ENCODE data around the gene BGN.

Gene BGN

DNA sequence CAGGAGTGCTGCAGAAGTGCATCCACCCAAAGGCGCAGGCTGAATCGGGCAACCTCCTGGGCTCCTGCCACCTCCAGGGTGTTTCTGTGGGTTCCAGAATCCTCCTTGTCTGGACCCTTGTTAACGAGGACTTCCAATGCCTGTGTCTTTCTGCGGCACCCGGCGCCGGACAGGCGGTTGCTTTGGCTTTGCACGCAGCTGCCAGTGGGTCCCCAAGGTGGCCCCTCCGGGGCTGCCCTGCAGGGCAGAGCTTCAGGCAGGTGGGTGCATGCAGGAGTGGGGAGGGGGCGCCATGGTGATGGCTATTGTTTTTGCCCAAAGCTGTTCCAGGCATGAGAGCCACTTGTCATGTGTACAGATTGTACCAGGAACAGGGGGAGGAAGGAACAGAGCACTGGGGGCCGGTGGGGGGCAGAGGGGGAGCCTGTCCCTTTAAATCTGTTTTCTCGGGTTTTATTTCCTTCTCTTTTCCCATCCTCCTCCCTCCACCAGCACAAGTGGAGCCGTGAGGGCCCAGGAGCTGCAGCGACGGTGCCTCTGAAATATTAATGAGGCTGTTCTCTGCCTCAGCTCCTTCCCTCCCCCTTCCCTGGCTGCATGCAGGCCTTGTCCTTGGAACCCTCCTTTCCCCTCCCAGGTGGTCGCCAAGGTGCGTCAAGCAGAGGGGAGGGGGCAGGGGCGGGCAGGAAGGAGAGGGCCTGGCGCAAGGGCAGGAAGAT is 35.8 kb downstream of the BGN start:
- Histone ChIP-seq H3K9me3 (ENCODE audit: control insufficient read depth, insufficient read depth, low read length) (peaks cover 43% of the 10 kb centered on the region), H3K36me3 (ENCODE audit: control insufficient read depth, insufficient read depth, low read length) (no peaks in the 10 kb centered on the region), H3K4me1 (ENCODE audit: control insufficient read depth, insufficient read depth, low read length) (no peaks in the 10 kb centered on the region), H3K27ac (ENCODE audit: low read depth, low read length) (no peak overlapping the region), H3K4me3 (ENCODE audit: low read depth, low read length) (no peak overlapping the region), H3K9ac (ENCODE audit: low read depth, low read length) (no peak overlapping the region), H3K27me3 (ENCODE audit: control insufficient read depth, insufficient read depth, low read length) (no peaks in the 10 kb centered on the region)

- Histone ChIP-seq H3K4me3 (ENCODE audit: low read depth, low read length) (no peak overlapping the region), H3K36me3 (ENCODE audit: control insufficient read depth, insufficient read depth, low read length) (no peaks in the 10 kb centered on the region), H3K27me3 (ENCODE audit: control insufficient read depth, insufficient read depth, low read length) (no peaks in the 10 kb centered on the region), H3K27ac (ENCODE audit: low read depth, low read length) (no peak overlapping the region), H3K9me3 (ENCODE audit: control insufficient read depth, insufficient read depth, low read length) (peaks cover 43% of the 10 kb centered on the region), H3K4me1 (ENCODE audit: control insufficient read depth, insufficient read depth, low read length) (no peaks in the 10 kb centered on the region), H3K9ac (ENCODE audit: low read depth, low read length) (no peak overlapping the region)
Measured at GRCh38 chrX:153533091-153533490, 38.3 kb downstream of the BGN start.

- Histone ChIP-seq H3K9ac (ENCODE audit: low read depth, low read length) (no peak overlapping the region), H3K4me3 (ENCODE audit: low read depth, low read length) (no peak overlapping the region), H3K27ac (ENCODE audit: low read depth, low read length) (no peak overlapping the region), H3K27me3 (ENCODE audit: control insufficient read depth, insufficient read depth, low read length) (no peaks in the 10 kb centered on the region), H3K36me3 (ENCODE audit: control insufficient read depth, insufficient read depth, low read length) (no peaks in the 10 kb centered on the region), H3K4me1 (ENCODE audit: control insufficient read depth, insufficient read depth, low read length) (no peaks in the 10 kb centered on the region), H3K9me3 (ENCODE audit: control insufficient read depth, insufficient read depth, low read length) (peaks cover 44% of the 10 kb centered on the region)
Measured at GRCh38 chrX:153537080-153537479, 42.3 kb downstream of the BGN start.

DNA sequence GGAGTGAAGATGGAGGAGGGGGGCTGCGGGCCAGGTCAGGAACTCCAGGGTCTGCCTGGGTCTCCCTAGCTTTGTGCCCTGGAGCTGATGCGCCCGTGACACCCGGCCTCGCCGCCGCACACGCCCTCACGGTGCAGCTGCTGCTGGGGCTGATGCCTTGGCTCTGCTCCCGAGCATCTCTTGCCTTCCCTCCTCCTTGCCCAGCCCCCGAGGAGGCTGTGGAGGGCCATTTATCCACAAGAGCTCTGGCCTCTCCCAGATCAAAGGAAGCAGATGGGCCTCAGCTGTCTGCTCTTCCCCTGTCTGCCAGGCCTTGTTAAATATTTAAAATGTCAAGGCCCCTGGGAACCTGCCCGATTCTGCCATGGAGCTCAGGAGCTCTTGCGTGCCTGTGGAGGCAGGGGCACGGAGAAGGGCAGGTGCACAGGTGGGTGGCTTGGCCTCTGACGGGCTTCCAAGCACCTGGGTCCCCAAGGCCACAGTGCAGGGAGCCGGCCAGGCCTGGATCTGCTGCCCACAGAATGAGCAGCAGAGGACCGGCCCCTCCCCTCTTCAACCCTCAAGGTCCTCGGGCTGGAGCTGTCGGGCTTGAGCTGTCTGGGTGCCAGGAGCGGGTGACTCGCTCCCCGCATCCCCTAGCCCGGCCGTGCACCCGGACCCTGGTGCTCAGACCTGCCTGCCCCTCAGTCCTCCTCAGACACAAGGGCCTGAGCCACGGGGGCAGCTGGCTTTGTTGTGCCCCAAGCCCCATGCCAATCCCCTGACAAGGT is 42.9 kb downstream of the BGN start:
- no peak overlapping the region for H3K4me3 ChIP-seq (ENCODE audit: low read depth, low read length)
- H3K9ac ChIP-seq (ENCODE audit: low read depth, low read length): no peak overlapping the region
- H3K36me3 ChIP-seq (ENCODE audit: control insufficient read depth, insufficient read depth, low read length): no peaks in the 10 kb centered on the region
- H3K9me3 ChIP-seq (ENCODE audit: control insufficient read depth, insufficient read depth, low read length): peaks cover 40% of the 10 kb centered on the region
- H3K27me3 ChIP-seq (ENCODE audit: control insufficient read depth, insufficient read depth, low read length): no peaks in the 10 kb centered on the region
- H3K4me1 ChIP-seq (ENCODE audit: control insufficient read depth, insufficient read depth, low read length): no peaks in the 10 kb centered on the region
- H3K27ac ChIP-seq (ENCODE audit: low read depth, low read length): no peak overlapping the region

DNA sequence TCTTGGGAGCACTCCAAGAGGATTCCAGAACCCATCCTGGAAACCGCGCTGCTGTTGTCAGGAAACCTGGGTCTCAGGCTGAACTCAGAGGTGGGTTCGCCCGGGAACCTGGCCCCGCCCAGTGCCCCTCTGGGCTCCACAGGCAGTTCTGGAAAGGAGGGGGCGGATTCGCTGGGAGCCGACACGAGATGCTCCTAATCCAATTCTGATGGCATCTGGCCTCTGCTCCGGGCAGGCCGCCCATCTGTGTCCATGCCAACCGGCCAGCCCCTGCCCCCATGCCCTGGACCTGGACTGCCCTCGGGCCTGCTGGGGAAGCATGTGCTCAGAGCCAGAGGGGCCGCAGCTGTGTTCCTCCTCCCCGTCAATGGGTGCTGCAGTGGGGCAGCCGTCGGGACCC is 43.6 kb downstream of the BGN start:
- peaks cover 40% of the 10 kb centered on the region for H3K9me3 ChIP-seq (ENCODE audit: control insufficient read depth, insufficient read depth, low read length)
- no peaks in the 10 kb centered on the region for H3K36me3 ChIP-seq (ENCODE audit: control insufficient read depth, insufficient read depth, low read length)
- H3K4me3 ChIP-seq (ENCODE audit: low read depth, low read length): no peak overlapping the region
- no peaks in the 10 kb centered on the region for H3K4me1 ChIP-seq (ENCODE audit: control insufficient read depth, insufficient read depth, low read length)
- H3K27ac ChIP-seq (ENCODE audit: low read depth, low read length): no peak overlapping the region
- no peaks in the 10 kb centered on the region for H3K27me3 ChIP-seq (ENCODE audit: control insufficient read depth, insufficient read depth, low read length)
- H3K9ac ChIP-seq (ENCODE audit: low read depth, low read length): no peak overlapping the region

- Histone ChIP-seq H3K4me3 (ENCODE audit: low read depth, low read length) (no peak overlapping the region), H3K9ac (ENCODE audit: low read depth, low read length) (no peak overlapping the region), H3K9me3 (ENCODE audit: control insufficient read depth, insufficient read depth, low read length) (peaks cover 44% of the 10 kb centered on the region), H3K27me3 (ENCODE audit: control insufficient read depth, insufficient read depth, low read length) (no peaks in the 10 kb centered on the region), H3K4me1 (ENCODE audit: control insufficient read depth, insufficient read depth, low read length) (no peaks in the 10 kb centered on the region), H3K27ac (ENCODE audit: low read depth, low read length) (no peak overlapping the region), H3K36me3 (ENCODE audit: control insufficient read depth, insufficient read depth, low read length) (no peaks in the 10 kb centered on the region)
Measured at GRCh38 chrX:153539171-153539978, 44.6 kb downstream of the BGN start.

DNA sequence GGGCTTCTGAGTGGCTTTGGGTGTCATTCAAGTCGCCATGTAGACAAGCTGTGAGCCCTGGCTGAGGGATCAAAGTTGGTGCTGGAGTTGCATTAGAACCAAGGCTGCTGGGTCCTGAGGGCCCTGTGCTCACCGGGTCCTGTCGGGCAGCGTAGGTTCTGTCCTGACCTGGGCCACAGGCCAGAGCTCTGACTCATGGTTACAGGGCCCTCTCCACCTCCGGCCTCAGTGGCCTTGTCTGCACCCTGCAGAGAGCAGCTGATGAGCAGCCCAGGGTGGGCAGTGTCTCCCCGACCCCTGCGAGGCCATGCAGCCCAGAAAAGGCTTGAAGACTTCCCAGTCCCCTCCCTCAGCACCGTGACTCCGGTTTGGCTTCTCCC is 45.2 kb downstream of the BGN start:
- Histone ChIP-seq H3K4me1 (ENCODE audit: control insufficient read depth, insufficient read depth, low read length) (no peaks in the 10 kb centered on the region), H3K9ac (ENCODE audit: low read depth, low read length) (no peak overlapping the region), H3K27me3 (ENCODE audit: control insufficient read depth, insufficient read depth, low read length) (no peaks in the 10 kb centered on the region)

GRCh38 chrX:153544727-153545126 is 49.9 kb downstream of the BGN start:
- Histone ChIP-seq H3K27ac (ENCODE audit: low read depth, low read length) (no peak overlapping the region), H3K4me3 (ENCODE audit: low read depth, low read length) (no peak overlapping the region), H3K4me1 (ENCODE audit: control insufficient read depth, insufficient read depth, low read length) (no peaks in the 10 kb centered on the region), H3K9me3 (ENCODE audit: control insufficient read depth, insufficient read depth, low read length) (peaks cover 19% of the 10 kb centered on the region), H3K9ac (ENCODE audit: low read depth, low read length) (no peak overlapping the region), H3K27me3 (ENCODE audit: control insufficient read depth, insufficient read depth, low read length) (no peaks in the 10 kb centered on the region), H3K36me3 (ENCODE audit: control insufficient read depth, insufficient read depth, low read length) (no peaks in the 10 kb centered on the region)

More for the DNA sequence above, 45.2 kb downstream of the BGN start:
- peaks cover 44% of the 10 kb centered on the region for H3K9me3 ChIP-seq (ENCODE audit: control insufficient read depth, insufficient read depth, low read length)
- H3K27ac ChIP-seq (ENCODE audit: low read depth, low read length): no peak overlapping the region
- no peak overlapping the region for H3K4me3 ChIP-seq (ENCODE audit: low read depth, low read length)
- no peaks in the 10 kb centered on the region for H3K36me3 ChIP-seq (ENCODE audit: control insufficient read depth, insufficient read depth, low read length)

DNA sequence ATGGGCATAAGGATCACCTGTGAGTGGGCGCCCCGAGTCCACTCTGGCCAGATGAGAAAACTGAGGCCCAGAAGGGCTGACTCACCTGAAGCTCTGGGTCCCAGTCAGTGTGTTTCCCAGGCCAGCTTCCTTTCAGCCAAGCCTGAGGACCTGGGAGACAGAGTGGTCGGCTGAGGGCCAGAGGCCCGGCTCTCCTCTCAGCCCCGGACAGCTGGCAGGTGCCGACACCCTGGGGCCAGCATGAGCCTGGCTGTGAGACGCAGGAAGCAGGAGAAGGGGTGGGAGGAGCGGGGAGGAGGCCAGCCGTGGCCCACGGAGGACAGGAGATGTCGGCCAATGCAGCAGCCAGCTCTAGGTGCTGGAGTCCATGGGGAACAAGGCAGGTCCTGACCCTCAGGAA is 51.6 kb downstream of the BGN start:
- Histone ChIP-seq H3K4me3 (ENCODE audit: low read depth, low read length) (no peak overlapping the region), H3K9me3 (ENCODE audit: control insufficient read depth, insufficient read depth, low read length) (peaks cover 16% of the 10 kb centered on the region), H3K27me3 (ENCODE audit: control insufficient read depth, insufficient read depth, low read length) (no peaks in the 10 kb centered on the region), H3K36me3 (ENCODE audit: control insufficient read depth, insufficient read depth, low read length) (no peaks in the 10 kb centered on the region), H3K27ac (ENCODE audit: low read depth, low read length) (no peak overlapping the region), H3K4me1 (ENCODE audit: control insufficient read depth, insufficient read depth, low read length) (no peaks in the 10 kb centered on the region), H3K9ac (ENCODE audit: low read depth, low read length) (no peak overlapping the region)

GRCh38 chrX:153547195-153547594 is 52.4 kb downstream of the BGN start:
- Histone ChIP-seq H3K27me3 (ENCODE audit: control insufficient read depth, insufficient read depth, low read length) (no peaks in the 10 kb centered on the region), H3K36me3 (ENCODE audit: control insufficient read depth, insufficient read depth, low read length) (no peaks in the 10 kb centered on the region), H3K4me3 (ENCODE audit: low read depth, low read length) (no peak overlapping the region), H3K9ac (ENCODE audit: low read depth, low read length) (no peak overlapping the region), H3K4me1 (ENCODE audit: control insufficient read depth, insufficient read depth, low read length) (no peaks in the 10 kb centered on the region), H3K9me3 (ENCODE audit: control insufficient read depth, insufficient read depth, low read length) (peaks cover 21% of the 10 kb centered on the region), H3K27ac (ENCODE audit: low read depth, low read length) (no peak overlapping the region)

GRCh38 chrX:153549231-153549630 is 54.5 kb downstream of the BGN start:
- H3K27ac ChIP-seq (ENCODE audit: low read depth, low read length): no peak overlapping the region
- no peaks in the 10 kb centered on the region for H3K36me3 ChIP-seq (ENCODE audit: control insufficient read depth, insufficient read depth, low read length)
- H3K9ac ChIP-seq (ENCODE audit: low read depth, low read length): no peak overlapping the region
- peaks cover 38% of the 10 kb centered on the region for H3K9me3 ChIP-seq (ENCODE audit: control insufficient read depth, insufficient read depth, low read length)
- no peak overlapping the region for H3K4me3 ChIP-seq (ENCODE audit: low read depth, low read length)
- no peaks in the 10 kb centered on the region for H3K27me3 ChIP-seq (ENCODE audit: control insufficient read depth, insufficient read depth, low read length)
- no peaks in the 10 kb centered on the region for H3K4me1 ChIP-seq (ENCODE audit: control insufficient read depth, insufficient read depth, low read length)
